ENCODE results near the gene PRH2. TPM values are rescaled to one million over a fixed set of nuclear protein-coding genes. Genes with fewer than 3 reads are reported as not detected.

PRH2 gene
- not detected for total RNA-seq
- long read RNA-seq: 0 reads

DNA sequence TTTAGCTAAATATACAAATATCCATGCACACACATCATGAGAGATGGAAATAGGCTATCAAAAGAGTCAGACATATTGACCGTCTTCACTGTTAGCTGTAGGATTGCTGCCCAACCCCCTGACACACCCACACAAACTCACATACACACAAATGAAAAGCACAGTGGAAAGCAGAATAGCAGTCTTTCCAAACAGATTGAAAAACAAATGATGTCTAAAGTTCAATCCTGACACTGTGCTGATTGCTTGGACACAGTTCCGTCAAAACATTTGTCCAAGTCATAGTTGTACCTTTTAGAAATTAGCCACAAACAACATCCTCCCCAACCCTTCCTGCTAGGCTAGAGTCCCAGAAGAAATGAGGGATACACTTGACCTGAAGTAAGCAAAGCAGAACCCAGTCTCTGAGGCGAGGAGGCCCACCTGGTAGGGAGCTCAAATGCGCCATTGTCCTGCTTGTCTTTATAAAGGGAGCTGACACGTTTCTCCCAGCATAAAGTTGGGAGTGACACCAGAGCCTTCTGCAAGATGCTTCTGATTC, at the start of gene PRH2:
PRH2 (plus strand) TSS at position 491 of the 541 bp plus-strand sequence; CDS start at position 529, 38 bp downstream.
- H3K4me1 ChIP-seq: no peaks in the 10 kb centered on the region
- H3K36me3 ChIP-seq: no peaks in the 10 kb centered on the region
- DNase-seq (no peak), ATAC-seq (no peak)
- TF ChIP-seq, protein P1, sequence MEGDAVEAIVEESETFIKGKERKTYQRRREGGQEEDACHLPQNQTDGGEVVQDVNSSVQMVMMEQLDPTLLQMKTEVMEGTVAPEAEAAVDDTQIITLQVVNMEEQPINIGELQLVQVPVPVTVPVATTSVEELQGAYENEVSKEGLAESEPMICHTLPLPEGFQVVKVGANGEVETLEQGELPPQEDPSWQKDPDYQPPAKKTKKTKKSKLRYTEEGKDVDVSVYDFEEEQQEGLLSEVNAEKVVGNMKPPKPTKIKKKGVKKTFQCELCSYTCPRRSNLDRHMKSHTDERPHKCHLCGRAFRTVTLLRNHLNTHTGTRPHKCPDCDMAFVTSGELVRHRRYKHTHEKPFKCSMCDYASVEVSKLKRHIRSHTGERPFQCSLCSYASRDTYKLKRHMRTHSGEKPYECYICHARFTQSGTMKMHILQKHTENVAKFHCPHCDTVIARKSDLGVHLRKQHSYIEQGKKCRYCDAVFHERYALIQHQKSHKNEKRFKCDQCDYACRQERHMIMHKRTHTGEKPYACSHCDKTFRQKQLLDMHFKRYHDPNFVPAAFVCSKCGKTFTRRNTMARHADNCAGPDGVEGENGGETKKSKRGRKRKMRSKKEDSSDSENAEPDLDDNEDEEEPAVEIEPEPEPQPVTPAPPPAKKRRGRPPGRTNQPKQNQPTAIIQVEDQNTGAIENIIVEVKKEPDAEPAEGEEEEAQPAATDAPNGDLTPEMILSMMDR (IDR thresholded peaks at IDR 0.05): no peak
- no peaks in the 10 kb centered on the region for H3K27me3 ChIP-seq
- intact Hi-C loops (cut with DNase I): no loop called here
- no peak within 1 kb of the TSS for H3K27ac ChIP-seq
- no peak within 1 kb of the TSS for H3K4me3 ChIP-seq
- H3K9me3 ChIP-seq: no peaks in the 10 kb centered on the region

DNA sequence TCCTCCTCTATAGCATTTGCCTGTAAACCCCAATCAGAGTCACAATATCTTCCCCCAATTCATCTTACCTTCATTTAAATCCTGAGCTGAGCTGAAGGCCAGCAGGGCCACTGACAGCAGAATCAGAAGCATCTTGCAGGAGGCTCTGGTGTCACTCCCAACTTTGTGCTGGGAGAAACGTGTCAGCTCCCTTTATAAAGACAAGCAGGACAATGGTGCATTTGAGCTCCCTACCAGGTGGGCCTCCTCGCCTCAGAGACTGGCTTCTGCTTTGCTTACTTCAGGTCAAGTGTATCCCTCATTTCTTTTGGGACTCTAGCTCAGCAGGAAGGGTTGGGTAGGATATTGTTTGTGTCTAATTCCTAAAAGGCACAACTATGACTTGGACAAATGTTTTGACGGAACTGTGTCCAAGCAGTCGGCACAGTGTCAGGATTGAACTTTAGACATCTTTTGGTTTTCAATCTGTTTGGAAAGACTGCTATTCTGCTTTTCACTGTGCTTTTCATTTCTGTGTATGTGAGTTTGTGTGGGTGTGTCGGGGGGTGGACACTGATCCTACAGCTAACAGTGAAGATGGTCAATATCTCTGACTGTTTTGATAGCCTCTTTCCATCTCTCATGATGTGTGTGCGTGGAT, 44.8 kb upstream of the PRH2 start, which contains the start of gene PRH1:
PRH1 (minus strand) TSS at position 170 of the 640 bp plus-strand sequence; CDS start at position 132, 38 bp downstream.
- Histone ChIP-seq H3K9me3 (no peaks in the 10 kb centered on the region), H3K27me3 (no peaks in the 10 kb centered on the region), H3K27ac (no peak within 1 kb of the TSS), H3K4me3 (no peak within 1 kb of the TSS), H3K4me1 (no peaks in the 10 kb centered on the region), H3K36me3 (no peaks in the 10 kb centered on the region)
- DNase-seq (no peak), ATAC-seq (no peak)
- intact Hi-C loops (cut with DNase I): no loop called here
- TF ChIP-seq, protein P1 (IDR thresholded peaks at IDR 0.05): no peak

DNA sequence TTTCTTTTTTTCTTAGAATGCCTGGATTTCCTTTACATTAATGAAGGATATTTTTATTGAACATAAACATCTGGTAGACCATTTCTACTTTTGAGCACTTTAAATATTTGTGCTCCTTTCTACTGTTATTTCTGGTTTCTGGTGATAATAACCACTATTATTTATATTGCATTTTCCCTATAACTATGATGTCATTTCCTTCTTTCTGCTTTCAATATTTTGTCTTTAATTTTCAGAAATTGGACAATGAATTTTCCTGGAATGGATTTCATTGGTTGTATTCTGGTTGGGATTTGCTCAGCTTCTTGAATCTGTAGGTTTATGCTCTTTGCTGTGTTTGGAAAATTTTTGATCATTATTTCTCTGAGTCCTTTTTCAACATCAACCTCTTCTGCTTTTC, 39.8 kb upstream of the PRH2 start:
- H3K4me1 ChIP-seq: no peaks in the 10 kb centered on the region
- no peak overlapping the region for H3K27ac ChIP-seq
- H3K4me3 ChIP-seq: no peak overlapping the region
- TF ChIP-seq, protein P1 (IDR thresholded peaks at IDR 0.05): no peak
- no peaks in the 10 kb centered on the region for H3K27me3 ChIP-seq
- ATAC-seq: no peak
- DNase-seq: no peak
- H3K36me3 ChIP-seq: no peaks in the 10 kb centered on the region
- no peaks in the 10 kb centered on the region for H3K9me3 ChIP-seq
- intact Hi-C loops (cut with DNase I): no loop called here

DNA sequence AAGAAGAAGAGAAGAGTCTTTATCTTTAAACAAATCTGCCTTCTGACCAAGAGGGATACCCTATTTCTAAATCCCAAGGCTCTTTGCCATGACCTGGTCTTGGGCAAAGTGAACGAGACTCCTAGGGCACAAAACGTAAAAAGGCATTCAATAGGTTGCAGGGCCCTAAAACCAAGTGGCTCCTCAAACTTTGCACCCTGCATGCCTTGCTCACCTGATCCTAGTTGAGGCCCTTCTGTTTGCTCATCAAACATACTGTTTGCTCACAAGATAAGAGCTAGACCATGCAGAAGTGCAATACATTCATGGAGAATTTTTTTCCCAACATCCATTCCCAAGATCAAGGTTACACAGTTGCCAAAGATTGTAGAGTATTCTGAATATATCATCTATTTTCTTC, 37.1 kb upstream of the PRH2 start:
- intact Hi-C loops (cut with DNase I): no loop called here
- TF ChIP-seq, protein P1 (IDR thresholded peaks at IDR 0.05): no peak
- Histone ChIP-seq H3K9me3 (no peaks in the 10 kb centered on the region), H3K4me1 (no peaks in the 10 kb centered on the region), H3K27ac (no peak overlapping the region), H3K27me3 (no peaks in the 10 kb centered on the region), H3K36me3 (no peaks in the 10 kb centered on the region), H3K4me3 (no peak overlapping the region)
- ATAC-seq (no peak), DNase-seq (no peak)

DNA sequence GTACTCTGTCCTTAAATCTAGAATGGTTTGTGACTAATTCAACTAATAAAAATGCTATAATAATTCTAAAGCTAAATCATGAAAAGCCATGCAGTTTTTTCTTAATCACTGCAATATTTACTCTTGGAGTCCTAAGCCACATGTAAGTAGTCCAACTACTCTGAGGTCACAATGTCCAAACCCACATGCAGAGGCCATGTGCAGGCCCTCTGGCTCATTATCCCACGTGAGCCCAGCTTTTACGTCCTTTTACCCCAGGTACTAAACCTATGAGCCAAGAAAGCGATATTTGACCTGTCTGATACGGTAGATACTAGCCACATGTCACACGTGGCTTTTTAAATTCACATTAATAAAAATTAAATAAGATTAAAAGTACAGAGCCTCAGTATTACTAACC, 32.2 kb upstream of the PRH2 start:
- DNase-seq (no peak), ATAC-seq (no peak)
- Histone ChIP-seq H3K36me3 (no peaks in the 10 kb centered on the region), H3K27me3 (no peaks in the 10 kb centered on the region), H3K9me3 (no peaks in the 10 kb centered on the region), H3K27ac (no peak overlapping the region), H3K4me1 (no peaks in the 10 kb centered on the region), H3K4me3 (no peak overlapping the region)
- TF ChIP-seq, protein P1 (IDR thresholded peaks at IDR 0.05): no peak
- intact Hi-C loops (cut with DNase I): no loop called here
